Thyroid gland (tissue), 4 donors: ENCODE results near the gene HLA-DQB1. TPM values are rescaled to one million over a fixed set of nuclear protein-coding genes. Genes with fewer than 3 reads are reported as not detected.
A peak's percentile ranks its signal among the peaks of the same experiment; 100 is the strongest.

Source experiments
- DNase-seq, 2 donors: peaks; one replicate each; pipeline ENCODE4 v3.0.0-alpha.2; 2019
- H3K27ac ChIP-seq, 3 donors: fragments of 200-600 bp; sonication (generic); 1 replicate in 2 of 3; 2 replicates in 1 of 3; pipeline ENCODE4 v1.5.1; 2016 to 2019; ENCODE audit warnings: mild to moderate bottlenecking in 1 of 3, moderate library complexity in 1 of 3
- H3K27me3 ChIP-seq: fragments of 200-600 bp; sonication (generic); one replicate; pipeline ENCODE4 v1.5.1; 2019
- H3K36me3 ChIP-seq, 2 donors: fragments of 200-600 bp; sonication (generic); one replicate each; pipeline ENCODE4 v1.5.1; 2016 to 2019
- H3K4me1 ChIP-seq, 2 donors: fragments of 200-600 bp; sonication (generic); one replicate each; pipeline ENCODE4 v1.5.1; 2017 to 2019
- H3K4me3 ChIP-seq, 3 donors: fragments of 200-600 bp; sonication (generic); replicated peaks in 1 of 3; 1 replicate in 2 of 3; 2 replicates in 1 of 3; pipeline ENCODE4 v1.5.1; 2016; ENCODE audit warnings: mild to moderate bottlenecking in 1 of 3
- H3K9me3 ChIP-seq: fragments of 200-600 bp; sonication (generic); one replicate; pipeline ENCODE4 v1.5.1; 2017
- POLR2A ChIP-seq, 2 donors: fragments of 450-650 bp; IDR thresholded peaks; one replicate each; pipeline ENCODE4 v1.6.1; 2017; ENCODE audit warnings: antibody characterized with exemption in 2 of 2, mild to moderate bottlenecking in 2 of 2, moderate library complexity in 1 of 2
- WGBS, 2 donors: methylation state at CpG; one replicate each; pipeline ENCODE4 v1.1.5; 2017; 5-methylcytosine and 5-hydroxymethylcytosine counted together
- intact Hi-C: fragments of 100-400 bp; cut with DNase I; formaldehyde crosslinking; loops from one replicate; pipeline ENCODE4 v1.15.1; 2023
- total RNA-seq, 4 donors: library from RNA; depleted of rRNA; stranded (reverse); fragments of >200 nt; gene quantifications; one replicate each; pipeline ENCODE4 v1.2.3, GENCODE V29; 2016
- TF ChIP-seq, protein P1 (sequence below), 6 experiments: fragments of 200-600 bp in 3 of 6; fragments of 450-650 bp in 3 of 6; sonication (generic) in 3 of 6; IDR thresholded peaks; one replicate each; pipeline ENCODE4 v1.5.1; 2016 to 2019; ENCODE audit warnings: antibody characterized with exemption in 6 of 6, mild to moderate bottlenecking in 2 of 6, inconsistent platforms in 1 of 6, moderate library complexity in 1 of 6

The HLA-DQB1 gene
- total RNA-seq, 4 donors from 2014 or later: 0.27 to 8.6 (median 2.7) TPM; not detected in 1

GRCh38 chr6:32625137-32625536 is 41.3 kb downstream of the HLA-DQB1 start:
- H3K4me3 ChIP-seq: no peak overlapping the region
- TF ChIP-seq, protein P1, sequence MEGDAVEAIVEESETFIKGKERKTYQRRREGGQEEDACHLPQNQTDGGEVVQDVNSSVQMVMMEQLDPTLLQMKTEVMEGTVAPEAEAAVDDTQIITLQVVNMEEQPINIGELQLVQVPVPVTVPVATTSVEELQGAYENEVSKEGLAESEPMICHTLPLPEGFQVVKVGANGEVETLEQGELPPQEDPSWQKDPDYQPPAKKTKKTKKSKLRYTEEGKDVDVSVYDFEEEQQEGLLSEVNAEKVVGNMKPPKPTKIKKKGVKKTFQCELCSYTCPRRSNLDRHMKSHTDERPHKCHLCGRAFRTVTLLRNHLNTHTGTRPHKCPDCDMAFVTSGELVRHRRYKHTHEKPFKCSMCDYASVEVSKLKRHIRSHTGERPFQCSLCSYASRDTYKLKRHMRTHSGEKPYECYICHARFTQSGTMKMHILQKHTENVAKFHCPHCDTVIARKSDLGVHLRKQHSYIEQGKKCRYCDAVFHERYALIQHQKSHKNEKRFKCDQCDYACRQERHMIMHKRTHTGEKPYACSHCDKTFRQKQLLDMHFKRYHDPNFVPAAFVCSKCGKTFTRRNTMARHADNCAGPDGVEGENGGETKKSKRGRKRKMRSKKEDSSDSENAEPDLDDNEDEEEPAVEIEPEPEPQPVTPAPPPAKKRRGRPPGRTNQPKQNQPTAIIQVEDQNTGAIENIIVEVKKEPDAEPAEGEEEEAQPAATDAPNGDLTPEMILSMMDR (IDR thresholded peaks at IDR 0.05): no peak
- TF ChIP-seq POLR2A (IDR thresholded peaks at IDR 0.05): no peak
- 19 to 39% methylated on average over 5 of the region's 5 CpGs for WGBS, 2 donors
- peaks cover 0 to 4% of the 10 kb centered on the region in 2 donors for H3K4me1 ChIP-seq
- H3K36me3 ChIP-seq: no peaks in the 10 kb centered on the region
- H3K27me3 ChIP-seq: no peaks in the 10 kb centered on the region
- intact Hi-C loops: no loop called here
- no peak for DNase-seq
- no peaks in the 10 kb centered on the region for H3K9me3 ChIP-seq
- no peak overlapping the region for H3K27ac ChIP-seq

- H3K36me3 ChIP-seq: no peaks in the 10 kb centered on the region
- no peak overlapping the region for H3K27ac ChIP-seq
- intact Hi-C loops: no loop called here
- H3K9me3 ChIP-seq: no peaks in the 10 kb centered on the region
- TF ChIP-seq POLR2A (IDR thresholded peaks at IDR 0.05): no peak
- TF ChIP-seq, protein P1 (IDR thresholded peaks at IDR 0.05): no peak
- WGBS, 2 donors: 0% methylated on average over 1 to 2 of the region's 3 CpGs
- H3K4me3 ChIP-seq: no peak overlapping the region
- H3K4me1 ChIP-seq: peaks cover 0 to 4% of the 10 kb centered on the region in 2 donors
- DNase-seq: no peak
- H3K27me3 ChIP-seq: no peaks in the 10 kb centered on the region
Measured at GRCh38 chr6:32624565-32624964, 41.9 kb downstream of the HLA-DQB1 start.

DNA sequence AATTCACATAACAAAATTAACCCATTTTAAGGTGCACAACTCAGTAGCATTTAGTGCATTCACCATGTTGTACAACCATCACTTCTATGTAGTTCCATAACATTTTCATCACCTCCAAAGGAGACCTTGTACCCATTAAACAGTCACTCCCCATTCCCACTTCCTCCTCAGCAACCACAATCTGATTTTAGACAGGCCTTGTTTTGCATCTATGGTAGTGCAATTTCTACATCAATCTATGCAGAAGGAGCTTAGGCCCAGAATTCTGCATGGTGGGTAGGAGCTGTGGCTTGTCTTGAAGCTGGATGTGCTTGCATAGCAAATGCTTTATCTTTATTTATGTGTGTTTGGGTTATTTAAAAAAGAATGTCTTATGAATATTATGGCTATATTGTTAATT is 42.8 kb downstream of the HLA-DQB1 start:
- Histone ChIP-seq H3K27ac (no peak overlapping the region), H3K4me1 (peaks cover 0 to 4% of the 10 kb centered on the region in 2 donors), H3K9me3 (no peaks in the 10 kb centered on the region), H3K4me3 (no peak overlapping the region), H3K27me3 (no peaks in the 10 kb centered on the region), H3K36me3 (no peaks in the 10 kb centered on the region)
- intact Hi-C loops: no loop called here
- TF ChIP-seq, protein P1 (IDR thresholded peaks at IDR 0.05): no peak
- TF ChIP-seq POLR2A (IDR thresholded peaks at IDR 0.05): no peak
- no peak for DNase-seq

DNA sequence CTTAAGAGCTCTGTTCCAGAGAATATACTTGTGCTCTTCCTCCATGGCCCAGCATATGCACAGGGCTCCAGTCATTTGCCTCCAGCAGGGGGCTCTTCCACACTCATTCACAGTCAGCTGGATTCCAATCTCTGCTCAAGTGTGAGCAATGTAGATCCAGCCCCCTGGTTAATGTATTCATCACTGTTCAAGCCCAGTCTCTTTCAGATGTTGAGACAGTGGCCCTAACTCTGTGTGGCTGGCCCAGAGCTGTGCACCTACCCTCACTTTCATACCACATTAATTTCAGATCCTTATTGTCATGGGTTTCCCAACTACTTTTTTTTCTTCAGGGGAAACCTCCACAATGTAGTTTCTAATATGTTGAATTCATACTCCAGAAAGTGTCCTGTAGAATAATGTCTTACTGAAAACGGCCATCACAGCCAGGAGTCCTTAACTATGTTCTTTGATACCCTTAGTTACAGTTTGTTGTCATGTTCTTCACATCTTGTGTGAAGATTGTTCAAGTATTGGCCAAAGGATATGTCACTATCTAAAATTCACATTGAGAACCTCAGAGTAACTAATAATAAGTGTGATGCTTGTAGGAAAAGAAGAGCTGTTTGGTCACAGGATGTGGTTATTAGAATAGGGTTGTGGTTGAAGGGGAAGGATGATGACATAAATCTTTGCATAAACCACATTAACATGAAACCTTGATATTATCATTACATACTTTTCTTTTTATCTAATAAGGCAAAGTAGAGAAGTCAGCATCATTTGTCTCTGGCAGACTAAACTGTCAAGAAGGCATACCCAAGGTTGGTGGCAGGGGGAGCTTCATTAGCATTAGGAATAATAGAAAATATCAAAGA is 43.7 kb downstream of the HLA-DQB1 start:
- intact Hi-C loops: no loop called here
- no peaks in the 10 kb centered on the region for H3K36me3 ChIP-seq
- no peaks in the 10 kb centered on the region for H3K4me1 ChIP-seq
- TF ChIP-seq POLR2A (IDR thresholded peaks at IDR 0.05): no peak
- TF ChIP-seq, protein P1 (IDR thresholded peaks at IDR 0.05): peak in 1 of 6 experiments; percentile 45
- H3K9me3 ChIP-seq: no peaks in the 10 kb centered on the region
- no peak overlapping the region for H3K27ac ChIP-seq
- peak in 1 of 2 donors; percentile 48 for DNase-seq
- 27 to 69% methylated on average over 1 of the region's 1 CpG for WGBS, 2 donors
- H3K4me3 ChIP-seq: no peak overlapping the region
- H3K27me3 ChIP-seq: no peaks in the 10 kb centered on the region

GRCh38 chr6:32621372-32621771 is 45.1 kb downstream of the HLA-DQB1 start:
- H3K9me3 ChIP-seq: no peaks in the 10 kb centered on the region
- no peak for TF ChIP-seq POLR2A (IDR thresholded peaks at IDR 0.05)
- intact Hi-C loops: no loop called here
- no peaks in the 10 kb centered on the region for H3K36me3 ChIP-seq
- no peak for DNase-seq
- 45 to 62% methylated on average over 2 to 3 of the region's 3 CpGs for WGBS, 2 donors
- H3K27ac ChIP-seq: no peak overlapping the region
- H3K27me3 ChIP-seq: no peaks in the 10 kb centered on the region
- H3K4me1 ChIP-seq: no peaks in the 10 kb centered on the region
- no peak overlapping the region for H3K4me3 ChIP-seq
